GM12878 (cell line): ENCODE measurements around the gene TRAF2.

Experiments
- BRCA1 ChIP-seq: IDR thresholded peaks from 2 replicates; pipeline ENCODE4 v1.6.1; 2011; ENCODE audit warnings: low read depth, low read length, improper control_type of control experiment
- CHD1 ChIP-seq: IDR thresholded peaks from 2 replicates; pipeline ENCODE4 v1.6.1; 2012; ENCODE audit warnings: low read depth, low read length, improper control_type of control experiment
- CTCF ChIP-seq, 3 experiments: IDR thresholded peaks in 2 of 3; conservative IDR thresholded peaks in 1 of 3; 2 replicates each; pipeline ENCODE4 v1.5.1; 2011; ENCODE audit warnings: low read depth in 3 of 3, low read length in 3 of 3, mild to moderate bottlenecking in 3 of 3, control low read depth in 2 of 3, moderate library complexity in 2 of 3, inconsistent platforms in 1 of 3, mixed read lengths in 1 of 3; ENCODE audit not compliant: control insufficient read depth in 2 of 3, insufficient read depth in 1 of 3; ENCODE audit errors: extremely low read depth in 1 of 3
- EZH2 ChIP-seq: IDR thresholded peaks from 2 replicates; pipeline ENCODE4 v1.6.1; 2012; ENCODE audit warnings: low read depth, mild to moderate bottlenecking, control low read depth, inconsistent platforms, low read length, borderline replicate concordance; ENCODE audit not compliant: control insufficient read depth
- FOXK2 ChIP-seq: fragments of 450-650 bp; IDR thresholded peaks from 2 replicates; pipeline ENCODE4 v1.6.1; 2017; ENCODE audit warnings: mild to moderate bottlenecking, moderate library complexity
- GABPA ChIP-seq: IDR thresholded peaks from 2 replicates; pipeline ENCODE4 v1.6.1; 2014; ENCODE audit warnings: antibody characterized with exemption, low read depth, mild to moderate bottlenecking, inconsistent platforms
- MTA2 ChIP-seq: fragments of 450-650 bp; IDR thresholded peaks from 2 replicates; pipeline ENCODE4 v1.6.1; 2016; ENCODE audit warnings: low read depth, mild to moderate bottlenecking, moderate library complexity
- NBN ChIP-seq: fragments of 450-650 bp; IDR thresholded peaks from 2 replicates; pipeline ENCODE4 v1.6.1; 2016
- NFYB ChIP-seq: IDR thresholded peaks from 2 replicates; pipeline ENCODE4 v1.6.1; 2011; ENCODE audit warnings: low read depth, mild to moderate bottlenecking, low read length, improper control_type of control experiment, moderate library complexity; ENCODE audit not compliant: insufficient read depth
- SIX5 ChIP-seq: IDR thresholded peaks from 2 replicates; pipeline ENCODE4 v1.6.1; 2011; ENCODE audit warnings: mild to moderate bottlenecking, low read depth, low read length, moderate library complexity; ENCODE audit not compliant: severe bottlenecking
- TBL1XR1 ChIP-seq: IDR thresholded peaks from 2 replicates; pipeline ENCODE4 v1.6.1; 2012; ENCODE audit warnings: low read depth, low read length, improper control_type of control experiment
- ZBTB11 ChIP-seq: fragments of 450-650 bp; formaldehyde crosslinking; IDR thresholded peaks from 2 replicates; pipeline ENCODE4 v1.5.0; 2022; ENCODE audit warnings: mild to moderate bottlenecking, missing genetic modification characterization
- TF ChIP-seq, protein P1 (sequence below): fragments of 150-350 bp; IDR thresholded peaks from 2 replicates; pipeline ENCODE4 v1.6.1; 2014; ENCODE audit warnings: mild to moderate bottlenecking, low read depth, low read length

DNA sequence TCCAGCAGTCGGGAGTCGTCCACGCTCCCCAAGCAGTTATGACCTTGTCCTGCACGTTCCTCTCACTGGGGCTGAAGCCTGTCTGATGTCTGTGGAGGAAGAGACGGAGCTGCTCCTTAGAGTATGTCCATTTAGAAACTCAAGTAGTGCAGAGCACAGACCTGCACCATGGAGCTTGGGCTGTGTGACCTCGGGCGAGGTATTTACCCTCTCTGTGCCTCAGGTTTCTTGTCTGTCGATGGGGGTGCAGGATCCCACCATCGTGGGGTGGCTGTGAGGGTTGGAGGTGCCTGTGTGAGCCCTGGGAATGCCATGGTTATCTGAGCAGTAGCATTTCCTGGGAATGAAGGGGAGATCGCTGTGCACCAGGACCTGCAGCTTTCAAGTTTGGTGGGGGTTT is 14.2 kb downstream of the TRAF2 start:
- no peak for TF ChIP-seq CTCF (IDR thresholded peaks at IDR 0.05 in 2 of 3, conservative IDR thresholded peaks at IDR 0.05 in 1 of 3; ENCODE audit: control insufficient read depth in 2 of 3, extremely low read depth in 1 of 3, insufficient read depth in 1 of 3, low read depth in 3 of 3, low read length in 3 of 3)
- no peak for TF ChIP-seq TBL1XR1
- no peak for TF ChIP-seq EZH2
- TF ChIP-seq BRCA1, result no peak
- TF ChIP-seq NBN, result no peak
- TF ChIP-seq ZBTB11 (CRISPR knock-in tag), result no peak
- TF ChIP-seq, protein P1, sequence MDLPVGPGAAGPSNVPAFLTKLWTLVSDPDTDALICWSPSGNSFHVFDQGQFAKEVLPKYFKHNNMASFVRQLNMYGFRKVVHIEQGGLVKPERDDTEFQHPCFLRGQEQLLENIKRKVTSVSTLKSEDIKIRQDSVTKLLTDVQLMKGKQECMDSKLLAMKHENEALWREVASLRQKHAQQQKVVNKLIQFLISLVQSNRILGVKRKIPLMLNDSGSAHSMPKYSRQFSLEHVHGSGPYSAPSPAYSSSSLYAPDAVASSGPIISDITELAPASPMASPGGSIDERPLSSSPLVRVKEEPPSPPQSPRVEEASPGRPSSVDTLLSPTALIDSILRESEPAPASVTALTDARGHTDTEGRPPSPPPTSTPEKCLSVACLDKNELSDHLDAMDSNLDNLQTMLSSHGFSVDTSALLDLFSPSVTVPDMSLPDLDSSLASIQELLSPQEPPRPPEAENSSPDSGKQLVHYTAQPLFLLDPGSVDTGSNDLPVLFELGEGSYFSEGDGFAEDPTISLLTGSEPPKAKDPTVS, result no peak
- TF ChIP-seq NFYB, result no peak
- no peak for TF ChIP-seq MTA2
- TF ChIP-seq CHD1, result no peak
- TF ChIP-seq FOXK2, result no peak
- no peak for TF ChIP-seq SIX5
- no peak for TF ChIP-seq GABPA
